ENCODE measurements around the gene TET2. TPM values are rescaled to one million over a fixed set of nuclear protein-coding genes. Genes with fewer than 3 reads are reported as not detected.

TET2 gene
- 37.4 TPM for total RNA-seq (ENCODE audit: unreplicated experiment)
- long read RNA-seq, partial matches to known transcripts: 2 of 3 reads
- long read RNA-seq, other reads (novel, unspliced or antisense): 1 of 3 reads

GRCh38 chr4:105146276-105147015 is at the start of gene TET2:
Gene TET2, plus strand, starts transcription at chr4:105146876. Its CDS starts 87,067 bp downstream, at chr4:105233943.
- TF ChIP-seq CTCF (IDR thresholded peaks at IDR 0.05; ENCODE audit: partially characterized antibody, unreplicated experiment): no peak
- Mint-ChIP-seq H3K36me3 (ENCODE audit: unreplicated experiment) (no peaks in the 10 kb centered on the region), H3K4me3 (ENCODE audit: unreplicated experiment) (peak within 1 kb of the TSS; percentile 95), H3K27ac (ENCODE audit: unreplicated experiment) (peak within 1 kb of the TSS; percentile 99), H3K4me1 (ENCODE audit: low read depth, unreplicated experiment) (peaks cover 9% of the 10 kb centered on the region), H3K27me3 (ENCODE audit: unreplicated experiment) (peaks cover 21% of the 10 kb centered on the region), H3K9me3 (ENCODE audit: unreplicated experiment) (peaks cover 4% of the 10 kb centered on the region)
- peak; percentile 80 for DNase-seq

GRCh38 chr4:105102016-105102415 is 44.7 kb upstream of the TET2 start:
- H3K27me3 Mint-ChIP-seq (ENCODE audit: unreplicated experiment): no peaks in the 10 kb centered on the region
- no peaks in the 10 kb centered on the region for H3K9me3 Mint-ChIP-seq (ENCODE audit: unreplicated experiment)
- H3K4me3 Mint-ChIP-seq (ENCODE audit: unreplicated experiment): no peak overlapping the region
- H3K36me3 Mint-ChIP-seq (ENCODE audit: unreplicated experiment): peaks cover 4% of the 10 kb centered on the region
- DNase-seq: no peak
- H3K4me1 Mint-ChIP-seq (ENCODE audit: low read depth, unreplicated experiment): no peaks in the 10 kb centered on the region
- no peak overlapping the region for H3K27ac Mint-ChIP-seq (ENCODE audit: unreplicated experiment)
- no peak for TF ChIP-seq CTCF (IDR thresholded peaks at IDR 0.05; ENCODE audit: partially characterized antibody, unreplicated experiment)

GRCh38 chr4:105106426-105106825 is 40.2 kb upstream of the TET2 start:
- Mint-ChIP-seq H3K4me1 (ENCODE audit: low read depth, unreplicated experiment) (peaks cover 2% of the 10 kb centered on the region), H3K9me3 (ENCODE audit: unreplicated experiment) (no peaks in the 10 kb centered on the region), H3K36me3 (ENCODE audit: unreplicated experiment) (no peaks in the 10 kb centered on the region), H3K27me3 (ENCODE audit: unreplicated experiment) (peaks cover 3% of the 10 kb centered on the region), H3K27ac (ENCODE audit: unreplicated experiment) (no peak overlapping the region), H3K4me3 (ENCODE audit: unreplicated experiment) (no peak overlapping the region)
- TF ChIP-seq CTCF (IDR thresholded peaks at IDR 0.05; ENCODE audit: partially characterized antibody, unreplicated experiment): no peak
- DNase-seq: no peak

DNA sequence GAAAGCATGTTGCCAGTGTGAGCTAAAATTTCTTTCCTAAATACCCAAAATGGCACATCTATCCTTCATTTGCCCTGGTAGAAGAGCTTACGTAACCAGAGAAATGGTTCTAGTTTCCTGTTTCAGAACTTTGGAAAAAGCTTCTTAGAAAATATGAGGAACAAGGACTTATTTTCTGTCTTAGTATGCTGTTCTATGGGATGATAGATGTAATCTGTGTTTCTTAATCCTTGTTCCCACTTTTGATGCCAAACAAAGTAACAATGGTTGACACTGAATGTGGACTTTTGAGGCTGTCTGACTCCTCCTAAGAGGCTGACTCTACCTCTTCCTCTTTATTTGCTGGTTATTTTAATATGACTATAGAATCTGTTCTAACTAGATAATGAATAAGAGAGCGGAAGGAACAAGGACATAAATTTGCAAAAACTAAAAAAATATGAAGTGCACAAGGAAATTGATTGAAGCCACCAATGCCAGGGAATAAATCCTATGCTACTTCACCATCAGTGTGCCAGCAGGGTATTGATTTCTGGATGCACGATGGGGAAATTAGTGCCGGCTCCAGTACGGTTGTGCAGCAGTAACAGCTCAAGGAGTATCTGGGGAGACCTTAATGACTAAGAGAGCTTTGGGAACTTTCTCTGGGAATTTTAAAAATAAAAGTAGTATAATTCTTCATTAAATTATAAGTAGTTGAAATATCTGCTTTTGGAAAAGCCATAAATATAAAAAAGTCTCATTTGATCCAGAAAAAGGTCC is 39.4 kb upstream of the TET2 start:
- H3K9me3 Mint-ChIP-seq (ENCODE audit: unreplicated experiment): no peaks in the 10 kb centered on the region
- H3K4me3 Mint-ChIP-seq (ENCODE audit: unreplicated experiment): no peak overlapping the region
- peak; percentile 19 for DNase-seq
- H3K4me1 Mint-ChIP-seq (ENCODE audit: low read depth, unreplicated experiment): peaks cover 2% of the 10 kb centered on the region
- no peak for TF ChIP-seq CTCF (IDR thresholded peaks at IDR 0.05; ENCODE audit: partially characterized antibody, unreplicated experiment)
- peaks cover 3% of the 10 kb centered on the region for H3K27me3 Mint-ChIP-seq (ENCODE audit: unreplicated experiment)
- no peaks in the 10 kb centered on the region for H3K36me3 Mint-ChIP-seq (ENCODE audit: unreplicated experiment)
- H3K27ac Mint-ChIP-seq (ENCODE audit: unreplicated experiment): no peak overlapping the region

DNA sequence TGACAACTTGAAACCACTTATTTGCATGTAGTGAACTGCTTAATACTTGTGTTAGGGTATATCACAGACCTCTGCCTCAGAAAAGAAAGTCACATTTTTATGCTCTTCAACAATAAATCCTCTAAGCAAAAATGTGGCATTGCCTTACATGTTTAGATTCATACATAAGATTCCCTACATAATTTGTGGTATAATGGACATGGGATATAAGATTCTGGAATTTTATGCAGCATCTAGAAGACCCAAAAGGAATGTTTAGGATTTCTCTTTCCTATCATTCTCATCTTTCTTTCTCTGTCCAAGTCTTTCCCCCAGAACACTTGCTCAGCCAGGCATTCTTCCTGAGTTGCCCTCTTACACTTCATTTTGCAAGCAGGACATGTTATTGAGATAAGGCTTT is 37.7 kb upstream of the TET2 start:
- no peaks in the 10 kb centered on the region for H3K36me3 Mint-ChIP-seq (ENCODE audit: unreplicated experiment)

More for the DNA sequence above, 37.7 kb upstream of the TET2 start:
- Mint-ChIP-seq H3K27ac (ENCODE audit: unreplicated experiment) (no peak overlapping the region), H3K4me1 (ENCODE audit: low read depth, unreplicated experiment) (peaks cover 2% of the 10 kb centered on the region), H3K27me3 (ENCODE audit: unreplicated experiment) (peaks cover 5% of the 10 kb centered on the region), H3K4me3 (ENCODE audit: unreplicated experiment) (no peak overlapping the region), H3K9me3 (ENCODE audit: unreplicated experiment) (no peaks in the 10 kb centered on the region)
- no peak for DNase-seq
- no peak for TF ChIP-seq CTCF (IDR thresholded peaks at IDR 0.05; ENCODE audit: partially characterized antibody, unreplicated experiment)
